Upper lobe of left lung (tissue), 6 donors: ENCODE measurements around the gene WASF2. TPM values are rescaled to one million over a fixed set of nuclear protein-coding genes. Genes with fewer than 3 reads are reported as not detected.

Experiments used
- ATAC-seq, 2 donors: fragments of 200-7000 bp; cut with Tn5 transposase; one replicate each; pipeline ENCODE4 v1.9.1; 2022; ENCODE audit warnings: mild to moderate bottlenecking in 2 of 2, moderate library complexity in 2 of 2; ENCODE audit not compliant: low FRiP score in 2 of 2
- DNase-seq, 2 donors: peaks; one replicate each; pipeline ENCODE4 v3.0.0-alpha.2; 2019 to 2020
- H3K27ac ChIP-seq, 4 donors: fragments of 200-600 bp; sonication (generic); one replicate each; pipeline ENCODE4 v1.5.1; 2016 to 2019
- H3K27me3 ChIP-seq, 4 donors: fragments of 200-600 bp; sonication (generic); one replicate each; pipeline ENCODE4 v1.5.1; 2017 to 2019
- H3K36me3 ChIP-seq, 4 donors: fragments of 200-600 bp; sonication (generic); one replicate each; pipeline ENCODE4 v1.5.1; 2016 to 2019
- H3K4me1 ChIP-seq, 4 donors: fragments of 200-600 bp; sonication (generic); one replicate each; pipeline ENCODE4 v1.5.1; 2018 to 2019
- H3K4me3 ChIP-seq, 4 donors: fragments of 200-600 bp; sonication (generic); one replicate each; pipeline ENCODE4 v1.5.1; 2017 to 2019; ENCODE audit warnings: mild to moderate bottlenecking in 2 of 4, moderate library complexity in 1 of 4
- H3K9me3 ChIP-seq, 4 donors: fragments of 200-600 bp; sonication (generic); one replicate each; pipeline ENCODE4 v1.5.1; 2018 to 2019
- CTCF ChIP-seq, 6 experiments: fragments of 450-650 bp in 4 of 6; fragments of 200-600 bp in 2 of 6; sonication (generic) in 2 of 6; IDR thresholded peaks; one replicate each; pipeline ENCODE4 v1.5.1; 2016 to 2019; ENCODE audit warnings: antibody characterized with exemption in 6 of 6
- EP300 ChIP-seq, 4 donors: sonication (generic); formaldehyde crosslinking; IDR thresholded peaks; one replicate each; pipeline ENCODE4 v1.5.1; 2017; ENCODE audit warnings: antibody characterized with exemption in 4 of 4, control low read depth in 2 of 4
- POLR2A ChIP-seq, 4 donors: fragments of 450-650 bp; IDR thresholded peaks; one replicate each; pipeline ENCODE4 v1.5.1; 2016 to 2017; ENCODE audit warnings: antibody characterized with exemption in 4 of 4, mild to moderate bottlenecking in 2 of 4
- POLR2AphosphoS5 ChIP-seq, 2 donors: sonication (generic); formaldehyde crosslinking; IDR thresholded peaks; one replicate each; pipeline ENCODE4 v1.5.1; 2017; ENCODE audit warnings: antibody characterized with exemption in 2 of 2
- WGBS, 2 donors: methylation state at CpG; one replicate each; pipeline ENCODE4 v1.1.5; 2017 to 2018; 5-methylcytosine and 5-hydroxymethylcytosine counted together
- total RNA-seq, 6 donors: library from RNA; depleted of rRNA in 4 of 6; stranded (reverse); fragments of >200 nt in 4 of 6; gene quantifications; one replicate each; pipeline versions ENCODE4 v1.1.0 to v1.2.1, GENCODE V29; 2016 to 2021
- donor health status: DM: no; HTN: no; CAD: no; lungs with moderate emphysema.
- donor health status: DM: no; HTN: yes; CAD: no; lungs with severe emphysema.

The WASF2 gene
- total RNA-seq, 6 donors from 2014 or later = 53.4 to 158 (median 62.2) TPM

GRCh38 chr1:27402349-27402754 lies 87.6 kb downstream of the WASF2 start:
- H3K4me1 ChIP-seq = peaks cover 41 to 74% (median 47%) of the 10 kb centered on the region in 4 donors
- H3K36me3 ChIP-seq = peaks cover 7 to 23% (median 10%) of the 10 kb centered on the region in 4 donors
- TF ChIP-seq POLR2A (IDR thresholded peaks at IDR 0.05) (peak in 1 of 4 donors; percentile 22), CTCF (IDR thresholded peaks at IDR 0.05) (peak; percentile 54 to 85 (median 74)), EP300 (IDR thresholded peaks at IDR 0.05) (peak in 1 of 4 donors; percentile 27), POLR2AphosphoS5 (IDR thresholded peaks at IDR 0.05) (peak; percentile 71 to 76)
- 15 to 18% methylated on average over 7 to 8 of the region's 8 CpGs for WGBS, 2 donors
- peak; percentile 43 to 78 for ATAC-seq
- peak in 1 of 2 donors; percentile 90 for DNase-seq
- H3K9me3 ChIP-seq = no peaks in the 10 kb centered on the region
- no peaks in the 10 kb centered on the region for H3K27me3 ChIP-seq
- H3K4me3 ChIP-seq = no peak overlapping the region
- peak overlapping the region; percentile 46 to 82 (median 72) for H3K27ac ChIP-seq

DNA sequence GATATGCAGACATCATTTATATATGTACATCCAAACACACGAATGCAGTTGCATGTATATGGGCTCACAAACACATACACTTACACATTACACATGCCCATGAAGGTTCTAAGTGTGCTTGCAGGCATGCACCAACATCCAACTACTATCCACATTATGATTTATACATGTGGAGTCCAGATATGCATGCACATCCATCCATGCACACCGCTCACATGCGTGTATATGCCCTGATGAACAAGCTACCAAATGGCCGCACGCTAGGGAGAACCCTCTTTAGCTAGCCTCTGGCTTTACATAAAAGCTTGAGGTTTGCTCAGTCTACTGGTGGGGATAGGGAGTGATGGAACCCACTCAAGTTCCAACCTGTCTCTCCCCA lies 89.0 kb downstream of the WASF2 start:
- Histone ChIP-seq H3K36me3 (peaks cover 0 to 9% (median 0%) of the 10 kb centered on the region in 4 donors), H3K9me3 (no peaks in the 10 kb centered on the region), H3K4me1 (peaks cover 44 to 66% (median 46%) of the 10 kb centered on the region in 4 donors), H3K27ac (peak overlapping the region in 1 of 4 donors; percentile 46), H3K4me3 (no peak overlapping the region), H3K27me3 (no peaks in the 10 kb centered on the region)
- 87 to 89% methylated on average over 5 of the region's 5 CpGs for WGBS, 2 donors
- no peak for TF ChIP-seq POLR2A (IDR thresholded peaks at IDR 0.05)
- TF ChIP-seq CTCF (IDR thresholded peaks at IDR 0.05) = no peak
- no peak for TF ChIP-seq POLR2AphosphoS5 (IDR thresholded peaks at IDR 0.05)
- no peak for TF ChIP-seq EP300 (IDR thresholded peaks at IDR 0.05)
- ATAC-seq = no peak
- DNase-seq = no peak

DNA sequence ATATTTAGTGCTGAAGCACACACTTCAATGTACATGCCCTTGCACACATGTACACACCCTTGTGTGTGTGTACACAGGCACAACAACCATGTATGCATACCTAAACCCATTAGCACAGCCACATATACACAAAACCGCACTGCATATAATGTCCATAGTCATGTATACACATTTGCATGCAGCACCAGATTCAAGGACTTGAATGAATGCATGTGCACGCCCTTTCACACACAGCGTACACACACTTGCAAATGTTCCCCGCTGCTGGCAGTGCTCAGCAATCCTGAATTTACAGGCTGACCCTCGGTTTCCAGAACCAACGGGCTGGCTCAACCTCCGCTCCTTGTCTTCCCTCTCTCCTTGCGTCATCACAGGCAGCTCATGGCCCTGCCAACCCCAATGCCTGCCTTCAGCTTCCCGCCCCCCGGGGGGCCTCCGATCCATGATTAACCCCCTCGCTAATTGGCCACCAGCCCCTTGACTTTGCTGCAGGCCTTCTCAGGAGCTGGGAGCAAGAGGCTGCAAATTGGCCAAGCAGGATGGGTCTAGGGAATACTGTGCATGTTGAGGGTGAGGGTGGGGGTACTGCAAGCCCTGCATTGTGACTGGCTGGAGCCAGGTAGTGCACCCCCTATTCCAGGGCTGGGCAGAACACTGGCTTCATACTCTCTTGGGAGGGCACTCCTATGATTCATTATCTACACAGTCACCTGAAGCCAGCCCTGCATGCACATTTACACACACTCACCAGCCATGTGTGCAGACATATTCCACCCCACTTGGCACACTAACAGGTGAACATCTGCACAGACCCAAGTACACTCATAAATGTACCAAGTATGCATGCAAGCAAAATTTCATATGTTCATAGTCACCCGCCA lies 89.6 kb downstream of the WASF2 start:
- H3K4me3 ChIP-seq = no peak overlapping the region
- no peaks in the 10 kb centered on the region for H3K27me3 ChIP-seq
- peaks cover 40 to 65% (median 44%) of the 10 kb centered on the region in 4 donors for H3K4me1 ChIP-seq
- no peaks in the 10 kb centered on the region for H3K9me3 ChIP-seq
- TF ChIP-seq POLR2A (IDR thresholded peaks at IDR 0.05) (no peak), POLR2AphosphoS5 (IDR thresholded peaks at IDR 0.05) (peak in 1 of 2 donors; percentile 12), EP300 (IDR thresholded peaks at IDR 0.05) (no peak), CTCF (IDR thresholded peaks at IDR 0.05) (no peak)
- DNase-seq (no peak), ATAC-seq (no peak)
- peaks cover 0 to 8% (median 0%) of the 10 kb centered on the region in 4 donors for H3K36me3 ChIP-seq
- 37 to 62% methylated on average over 9 to 13 of the region's 13 CpGs for WGBS, 2 donors
- no peak overlapping the region for H3K27ac ChIP-seq

DNA sequence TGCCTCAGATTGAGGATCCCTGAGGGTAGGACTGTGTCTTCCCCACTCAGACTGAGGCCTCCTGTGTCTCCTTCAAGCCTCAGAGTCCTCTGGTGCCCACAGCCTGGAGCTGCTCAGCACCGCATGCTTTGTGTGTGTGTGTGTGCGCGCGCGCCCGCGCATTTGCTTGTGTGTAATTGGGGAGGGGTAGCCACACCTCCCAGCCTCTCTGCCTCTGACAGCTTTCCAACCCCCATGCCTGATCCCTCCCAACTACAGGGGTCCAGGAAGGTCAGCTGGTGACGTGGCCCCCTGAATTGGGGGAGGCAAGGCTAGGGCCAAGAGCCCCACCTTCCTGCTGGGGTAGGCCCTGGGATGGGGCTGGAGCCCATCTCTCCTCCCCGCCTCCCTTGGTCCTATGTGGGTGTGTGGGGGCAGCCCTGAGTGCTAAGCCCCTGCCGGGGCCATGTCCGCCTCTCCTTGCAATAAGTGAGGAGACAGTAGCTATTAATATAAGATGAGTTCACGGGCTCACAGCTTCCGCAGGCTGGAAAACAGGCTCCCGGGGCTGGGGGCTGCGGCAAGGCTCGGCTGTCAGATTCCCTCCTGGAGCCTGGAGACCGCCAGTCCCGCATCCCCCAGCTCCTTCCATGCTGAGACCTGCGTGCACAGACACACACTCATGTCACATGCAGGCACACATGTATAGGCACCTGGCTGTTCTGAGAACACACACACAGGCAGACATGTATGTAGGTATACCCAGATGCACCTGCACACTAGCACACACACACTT lies 90.5 kb downstream of the WASF2 start:
- 59 to 62% methylated on average over 9 to 18 of the region's 19 CpGs for WGBS, 2 donors
- H3K4me3 ChIP-seq = no peak overlapping the region
- no peak for ATAC-seq
- no peaks in the 10 kb centered on the region for H3K27me3 ChIP-seq
- peaks cover 31 to 61% (median 38%) of the 10 kb centered on the region in 4 donors for H3K4me1 ChIP-seq
- peaks cover 0 to 4% (median 0%) of the 10 kb centered on the region in 4 donors for H3K36me3 ChIP-seq
- no peaks in the 10 kb centered on the region for H3K9me3 ChIP-seq
- no peak overlapping the region for H3K27ac ChIP-seq
- peak in 1 of 2 donors; percentile 86 for DNase-seq
- TF ChIP-seq CTCF (IDR thresholded peaks at IDR 0.05) (no peak), POLR2AphosphoS5 (IDR thresholded peaks at IDR 0.05) (no peak), EP300 (IDR thresholded peaks at IDR 0.05) (no peak), POLR2A (IDR thresholded peaks at IDR 0.05) (no peak)
